ENCODE measurements around the gene LSM7.

DNA sequence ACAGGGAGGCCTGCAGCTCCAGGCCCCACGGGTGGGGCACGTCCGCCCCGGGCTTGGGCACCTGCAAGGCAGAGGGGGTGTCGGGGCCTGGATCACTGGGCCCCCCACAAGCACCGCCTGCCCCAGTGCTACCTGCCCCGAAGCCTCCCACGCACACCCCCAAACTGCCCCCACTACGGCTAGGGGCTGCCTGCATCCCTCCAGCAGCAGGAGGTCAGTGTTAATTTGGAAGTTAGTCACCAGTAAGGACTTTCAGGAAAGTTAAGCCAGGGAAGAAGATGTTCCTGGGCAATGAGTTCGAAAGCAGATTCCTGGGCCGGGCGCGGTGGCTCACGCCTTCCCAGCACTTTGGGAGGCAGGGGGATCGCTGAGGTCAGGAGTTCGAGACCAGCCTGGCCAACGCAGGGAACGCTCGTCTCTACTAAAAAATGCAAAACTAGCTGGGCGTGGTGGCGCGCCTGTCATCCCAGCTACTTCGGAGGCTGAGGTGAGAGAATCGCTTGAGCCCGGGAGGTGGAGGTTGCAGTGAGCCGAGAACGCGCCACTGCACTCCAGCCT is 51.9 kb downstream of the LSM7 start:
- no peak for TF ChIP-seq EZH2 (IDR thresholded peaks at IDR 0.05)
- TF ChIP-seq POLR2AphosphoS5 (IDR thresholded peaks at IDR 0.05; ENCODE audit: borderline replicate concordance, low read depth, low read length) = no peak

All from SK-N-MC (cell line).